HL-60/S4 treated with phorbol 12-myristate 13-acetate at 8.2 ng/mL for 4 days and 3 days (cell line): ENCODE data around the gene CYP1A1.
"Not testable (repeated sequence)": the region's sequence is repeated elsewhere in the genome, so short reads cannot be mapped to it uniquely, and the experiment has no call there.

Source experiments
- in situ Hi-C: fragments of 300-500 bp; cut with MboI; formaldehyde crosslinking; loops from 2 replicates; pipeline ENCODE4 v1.15.0; 2022; ENCODE audit warnings: low sequenced_read_pairs

CYP1A1 gene

DNA sequence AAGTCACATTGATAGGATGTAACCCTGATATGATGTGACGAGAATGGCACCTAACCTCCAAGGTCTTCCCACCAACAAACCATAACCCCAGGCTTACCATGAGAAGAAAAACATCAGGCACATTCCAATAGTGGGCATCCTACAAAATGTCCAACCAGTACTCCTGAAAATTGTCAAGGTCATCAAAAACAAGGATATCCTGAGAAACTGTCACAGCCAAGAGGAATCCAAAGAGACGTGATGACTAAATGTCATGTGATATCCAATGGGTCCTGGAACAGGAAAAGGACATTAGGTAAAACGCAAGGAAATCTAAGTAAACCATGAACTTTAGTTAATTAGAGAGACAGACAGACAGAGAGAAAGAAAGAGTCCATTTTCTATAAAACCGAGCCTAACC is 21.1 kb upstream of the CYP1A1 start:
- in situ Hi-C loops: no loop called here

DNA sequence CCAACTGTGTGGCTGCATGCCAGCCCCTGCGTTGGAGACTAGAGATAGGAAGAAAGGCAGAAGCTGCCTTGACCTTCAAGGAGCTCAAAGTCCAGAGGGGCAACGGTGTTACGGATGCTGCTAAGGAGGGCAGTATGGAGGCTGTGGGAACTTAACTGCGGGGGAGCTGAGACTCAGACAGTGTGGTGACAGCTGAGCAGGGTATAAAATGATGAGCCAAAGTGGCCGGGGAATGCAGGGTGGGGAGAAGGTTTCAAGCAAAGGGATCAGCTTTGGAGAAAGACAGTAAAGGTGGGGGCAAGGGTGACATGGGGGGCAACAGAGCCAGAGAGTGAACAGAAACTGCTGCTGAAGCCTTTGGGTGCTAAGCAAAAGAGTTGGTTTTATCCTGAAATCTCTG is 17.1 kb upstream of the CYP1A1 start:
- in situ Hi-C loops: no loop called here

DNA sequence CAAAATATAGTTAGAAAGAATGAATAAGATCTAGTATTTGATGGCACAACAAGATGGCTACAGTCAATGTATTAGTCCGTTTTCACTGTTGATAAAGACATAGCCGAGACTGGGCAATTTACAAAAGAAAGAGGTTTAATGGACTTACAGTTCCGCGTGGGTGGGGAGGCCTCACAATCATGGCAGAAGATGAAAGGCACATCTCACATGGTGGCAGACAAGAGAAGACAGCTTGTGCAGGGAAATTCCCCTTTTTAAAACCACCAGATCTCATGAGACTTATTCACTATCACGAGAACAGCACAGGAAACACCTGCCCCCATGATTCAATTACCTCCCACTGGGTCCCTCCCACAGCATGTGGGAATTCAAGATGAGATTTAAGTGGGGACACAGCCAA is 12.9 kb upstream of the CYP1A1 start:
- in situ Hi-C loops: not testable (repeated sequence)

DNA sequence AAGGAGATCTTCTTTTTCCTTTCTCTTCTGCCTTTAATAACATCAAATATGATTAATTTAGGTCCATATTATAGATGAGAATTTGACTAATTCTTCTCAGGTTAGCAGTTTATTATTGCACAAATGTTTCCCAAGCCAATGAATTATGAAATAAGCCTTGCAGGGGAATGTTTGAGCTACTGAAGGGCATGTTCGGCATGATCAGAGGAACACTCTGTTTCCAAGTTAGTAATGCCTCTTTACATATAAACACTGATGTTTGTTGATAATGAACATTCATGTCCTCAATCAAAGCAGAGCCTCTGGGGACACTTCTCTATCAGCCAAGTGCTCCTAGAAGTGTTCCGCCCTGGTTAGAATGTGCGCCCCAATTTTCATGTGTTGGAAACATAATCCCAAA is 10.0 kb upstream of the CYP1A1 start:
- in situ Hi-C loops: no loop called here

DNA sequence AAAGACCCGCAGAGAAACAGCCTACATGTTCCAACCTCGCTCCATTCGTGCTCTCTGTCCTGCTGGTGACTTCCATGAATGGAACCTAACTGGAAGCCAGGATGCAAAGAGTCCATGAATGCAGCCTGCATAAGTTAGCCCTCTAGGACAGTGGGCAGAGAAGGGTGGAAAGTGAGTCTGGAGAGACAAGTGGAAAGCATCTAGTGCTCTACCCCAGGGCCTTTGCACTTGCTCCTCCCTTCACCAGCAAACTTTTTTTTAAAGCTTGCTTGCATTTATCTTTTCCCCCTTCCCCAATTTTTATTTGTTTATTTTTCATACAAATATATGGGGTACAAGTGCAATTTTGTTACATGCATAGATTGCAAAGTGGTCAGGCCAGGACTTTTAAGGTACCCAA is 7.9 kb upstream of the CYP1A1 start:
- in situ Hi-C loops: no loop called here

DNA sequence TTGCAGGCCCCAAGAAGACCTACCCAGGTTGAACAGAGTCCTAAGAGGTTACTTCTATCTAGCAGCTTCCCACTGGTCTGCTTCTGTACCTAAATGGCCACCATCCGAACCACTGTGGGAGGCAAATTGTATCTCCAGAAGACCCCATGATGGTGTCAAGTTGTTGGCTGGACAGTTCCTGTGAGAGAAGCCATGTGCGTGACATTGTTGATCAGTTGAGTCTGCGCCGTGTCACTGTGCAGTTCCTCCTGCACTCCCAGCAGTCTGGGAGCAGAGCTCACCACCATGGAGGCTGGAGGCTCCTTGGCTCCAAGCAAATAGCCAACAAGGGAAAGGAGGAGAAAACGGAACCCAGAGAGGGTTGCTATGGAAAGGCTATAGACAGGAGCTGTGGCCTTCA is 7.5 kb upstream of the CYP1A1 start:
- in situ Hi-C loops: no loop called here

DNA sequence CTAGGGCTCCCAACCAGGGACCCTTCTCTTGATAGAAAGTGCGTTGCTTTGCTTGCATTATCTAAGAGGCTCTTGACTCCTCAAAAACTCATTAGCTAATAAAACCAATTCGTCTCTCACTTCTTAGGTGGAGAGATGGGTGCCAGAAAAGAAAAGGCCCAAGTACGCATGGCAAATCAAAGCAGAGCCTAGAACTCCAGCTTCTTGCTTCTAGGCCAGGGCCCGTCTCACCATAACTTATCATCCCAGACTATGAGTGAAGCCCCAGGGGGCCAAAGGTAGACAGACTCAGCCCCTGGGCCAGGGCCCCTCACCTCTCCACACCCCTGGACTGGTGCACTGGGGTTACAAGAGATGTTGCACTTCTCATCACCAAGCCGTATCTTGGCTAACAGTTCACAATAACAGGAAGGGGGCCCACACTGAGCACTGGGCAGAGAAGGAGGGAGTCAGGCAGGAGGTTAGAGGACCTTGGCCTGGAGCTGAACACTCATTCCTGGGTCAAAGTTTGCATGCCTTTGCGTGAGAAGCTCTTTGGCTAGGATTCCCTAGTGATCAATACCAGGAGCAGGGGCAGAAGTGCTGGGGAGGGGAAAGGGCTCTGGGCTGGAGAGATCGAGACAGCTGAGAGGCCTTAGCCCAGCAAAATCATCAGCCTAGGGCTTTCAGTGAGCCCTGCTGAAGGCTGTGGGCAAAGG is 5.4 kb upstream of the CYP1A1 start:
- in situ Hi-C loops: no loop called here

DNA sequence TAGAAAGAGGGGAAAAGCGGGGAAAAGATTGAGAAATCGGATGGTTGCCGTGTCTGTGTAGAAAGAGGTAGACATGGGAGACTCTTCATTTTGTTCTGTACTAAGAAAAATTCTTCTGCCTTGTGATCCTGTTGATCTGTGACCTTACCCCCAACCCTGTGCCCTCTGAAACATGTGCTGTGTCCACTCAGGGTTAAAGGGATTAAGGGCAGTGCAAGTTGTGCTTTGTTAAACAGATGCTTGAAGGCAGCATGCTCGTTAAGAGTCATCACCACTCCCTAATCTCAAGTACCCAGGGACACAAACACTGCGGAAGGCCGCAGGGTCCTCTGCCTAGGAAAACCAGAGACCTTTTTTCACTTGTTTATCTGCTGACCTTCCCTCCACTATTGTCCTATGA is 4.0 kb upstream of the CYP1A1 start:
- in situ Hi-C loops: not testable (repeated sequence)

DNA sequence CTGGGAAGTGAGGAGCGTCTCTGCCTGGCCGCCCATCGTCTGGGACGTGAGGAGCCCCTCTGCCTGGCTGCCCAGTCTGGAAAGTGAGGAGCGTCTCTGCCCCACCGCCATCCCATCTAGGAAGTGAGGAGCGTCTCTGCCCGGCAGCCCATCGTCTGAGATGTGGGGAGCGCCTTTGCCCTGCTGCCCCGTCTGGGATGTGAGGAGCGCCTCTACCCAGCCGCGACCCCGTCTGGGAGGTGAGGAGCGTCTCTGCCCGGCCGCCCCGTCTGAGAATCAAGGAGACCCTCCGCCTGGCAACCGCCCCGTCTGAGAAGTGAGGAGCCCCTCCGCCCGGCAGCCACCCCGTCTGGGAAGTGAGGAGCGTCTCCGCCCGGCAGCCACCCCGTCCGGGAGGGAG is 3.4 kb upstream of the CYP1A1 start:
- in situ Hi-C loops: not testable (repeated sequence)

DNA sequence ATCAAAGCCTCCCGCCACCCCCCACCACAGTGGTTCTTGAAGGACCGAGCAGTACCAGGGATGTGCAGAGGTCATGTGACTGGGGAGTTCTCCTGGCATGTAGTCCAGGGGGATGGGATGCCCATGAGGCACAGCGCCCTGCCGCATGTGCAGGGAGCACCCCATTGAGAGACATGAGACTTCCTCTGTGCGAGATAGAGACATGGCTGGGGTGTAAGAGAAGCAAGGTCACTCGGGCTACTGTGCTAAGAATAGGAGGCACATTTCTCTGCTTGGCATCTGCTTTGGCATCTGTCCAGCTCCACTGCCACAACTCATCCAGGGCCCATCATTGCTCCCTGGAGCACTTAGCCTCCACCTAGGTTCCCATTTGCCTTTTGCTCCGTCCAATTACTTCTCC is 2.4 kb upstream of the CYP1A1 start:
- in situ Hi-C loops: no loop called here

DNA sequence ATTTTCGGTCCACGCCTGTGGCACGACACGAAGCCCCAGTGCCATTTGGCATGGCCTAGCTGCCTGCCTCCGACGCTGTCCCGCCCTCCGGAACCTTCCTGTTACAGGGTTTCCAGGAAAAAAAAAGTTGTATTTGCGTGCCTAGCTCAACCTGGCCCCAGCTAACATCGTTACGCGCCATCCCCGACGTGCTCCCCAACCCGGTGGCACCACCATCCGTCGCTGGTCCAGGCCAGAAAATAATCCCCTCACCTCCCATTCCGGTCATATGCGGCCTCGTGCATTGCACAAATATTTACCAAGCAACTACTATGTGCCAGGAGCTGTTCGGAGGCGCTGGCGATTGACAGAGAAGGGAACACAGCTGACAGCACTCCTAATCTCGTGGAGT is 1.4 kb upstream of the CYP1A1 start:
- in situ Hi-C loops: no loop called here

DNA sequence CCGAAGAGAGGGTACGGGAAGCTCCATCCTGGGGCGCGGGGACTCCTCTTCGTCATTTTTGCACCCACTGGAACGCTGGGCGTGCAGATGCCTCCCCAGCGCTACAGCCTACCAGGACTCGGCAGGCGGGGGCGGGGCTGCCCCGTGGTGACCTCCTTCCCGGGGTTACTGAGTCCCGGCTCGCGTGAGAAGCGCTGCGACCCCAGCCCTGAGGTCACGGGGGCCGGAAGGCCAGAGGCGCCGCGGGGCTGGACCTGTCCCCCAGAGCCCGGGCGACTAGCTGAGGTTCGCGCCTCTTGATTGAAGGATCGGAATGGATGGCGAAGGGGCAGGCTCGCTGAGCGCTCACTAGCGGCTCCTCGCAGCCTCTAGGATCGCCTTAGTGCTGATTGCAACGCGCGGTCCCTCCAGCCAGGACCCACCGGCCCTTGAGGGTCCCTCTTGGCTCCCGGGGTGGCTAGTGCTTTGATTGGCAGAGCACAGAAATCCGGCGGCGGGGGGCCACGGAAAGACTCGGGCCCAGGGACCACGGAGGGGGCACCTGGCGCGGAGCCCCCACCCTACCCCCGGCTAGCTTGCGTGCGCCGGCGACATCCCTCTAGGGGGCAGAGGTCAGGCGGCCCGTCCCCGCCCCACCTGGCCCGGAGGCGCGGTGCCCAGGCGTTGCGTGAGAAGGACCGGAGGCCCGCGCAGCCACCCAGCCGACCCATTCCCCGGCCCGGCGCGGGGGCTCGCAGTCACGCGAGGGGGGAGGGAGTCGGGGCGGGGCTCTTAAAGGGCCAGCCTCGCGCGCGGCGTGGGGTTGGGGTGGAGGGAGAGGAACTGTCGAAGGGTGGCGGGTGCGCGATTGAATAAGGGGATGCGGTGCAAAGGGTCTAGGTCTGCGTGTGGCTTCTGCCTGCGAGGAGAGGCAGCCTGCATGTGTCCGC is 781 bp upstream of the CYP1A1 start:
- in situ Hi-C loops: no loop called here

DNA sequence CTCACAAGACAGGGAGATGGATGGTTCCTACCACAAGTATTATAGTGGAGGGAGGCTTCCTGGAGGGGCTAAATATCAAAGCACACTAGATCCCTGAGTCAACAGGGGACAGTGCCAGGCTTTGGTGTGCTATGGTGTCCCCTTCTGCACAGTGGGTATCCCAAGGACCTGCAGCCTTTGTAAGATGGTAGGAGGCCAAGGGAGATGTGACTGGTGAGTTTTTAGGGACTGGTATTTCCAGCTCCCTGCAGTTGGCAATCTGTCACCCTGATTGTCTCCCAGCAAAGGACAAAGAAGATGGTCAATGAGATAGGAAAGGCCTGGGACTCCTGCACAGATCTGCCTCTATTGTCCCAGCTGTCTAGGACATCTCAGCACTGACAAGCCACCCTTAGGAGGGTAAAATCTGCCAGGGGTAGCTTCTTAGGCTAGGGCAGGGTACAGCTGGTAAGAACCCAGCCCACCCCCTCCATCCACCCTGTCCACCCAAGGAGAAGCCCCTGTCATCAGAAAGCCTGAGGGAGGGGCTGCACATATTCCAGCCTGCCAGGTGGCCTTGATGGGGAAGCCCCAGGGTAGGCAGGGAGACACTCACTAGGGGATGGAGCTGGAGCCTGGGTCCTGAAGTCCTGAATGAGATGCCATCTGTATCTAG is 631 bp downstream of the CYP1A1 start:
- in situ Hi-C loops: no loop called here

DNA sequence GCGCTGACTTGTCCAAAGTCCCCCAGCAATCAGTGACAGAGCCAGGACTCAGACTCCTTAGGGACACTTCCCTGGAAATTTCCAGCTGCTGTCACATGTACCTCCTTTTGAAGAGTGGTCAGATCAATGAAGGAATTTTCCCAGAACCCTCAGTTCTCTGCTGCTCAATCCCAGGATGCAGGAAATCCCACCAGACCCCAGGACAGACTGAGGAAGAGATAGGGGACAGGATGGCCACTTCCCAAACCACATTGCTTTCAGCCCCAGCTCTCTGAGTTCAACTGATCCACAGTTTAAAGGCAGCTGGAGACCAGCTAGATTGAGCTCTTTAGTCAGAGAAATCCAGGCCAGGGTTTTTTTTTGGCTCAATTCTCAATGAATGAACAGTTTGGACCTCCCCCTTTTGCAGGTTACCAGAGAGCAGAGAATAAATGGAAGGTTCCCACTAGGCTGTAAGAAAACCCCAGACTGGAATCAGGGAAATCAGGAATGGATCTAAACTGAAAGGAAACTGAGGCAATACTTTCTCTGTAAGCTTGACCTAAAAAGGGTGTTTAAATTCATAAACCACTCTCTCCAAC is 1.5 kb downstream of the CYP1A1 start:
- in situ Hi-C loops: no loop called here

DNA sequence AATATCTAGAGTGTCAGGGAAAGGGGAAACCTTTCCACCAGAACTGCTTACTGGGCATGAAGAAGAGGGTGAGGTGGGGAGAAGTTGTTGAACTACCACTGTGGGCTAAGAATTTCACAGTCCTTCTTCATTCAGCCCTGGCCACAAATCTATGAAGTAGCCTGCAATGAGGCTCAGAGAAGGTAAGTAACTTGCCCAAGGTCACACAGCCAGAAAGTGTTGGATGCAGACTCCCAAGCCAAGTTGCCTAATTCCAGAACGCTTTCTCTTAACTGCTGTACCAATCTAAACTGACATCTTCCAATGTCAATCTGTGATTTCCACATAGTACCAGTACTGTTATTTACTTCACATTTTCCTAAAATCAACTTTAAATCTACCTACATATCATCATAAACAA is 2.1 kb downstream of the CYP1A1 start:
- in situ Hi-C loops: no loop called here

DNA sequence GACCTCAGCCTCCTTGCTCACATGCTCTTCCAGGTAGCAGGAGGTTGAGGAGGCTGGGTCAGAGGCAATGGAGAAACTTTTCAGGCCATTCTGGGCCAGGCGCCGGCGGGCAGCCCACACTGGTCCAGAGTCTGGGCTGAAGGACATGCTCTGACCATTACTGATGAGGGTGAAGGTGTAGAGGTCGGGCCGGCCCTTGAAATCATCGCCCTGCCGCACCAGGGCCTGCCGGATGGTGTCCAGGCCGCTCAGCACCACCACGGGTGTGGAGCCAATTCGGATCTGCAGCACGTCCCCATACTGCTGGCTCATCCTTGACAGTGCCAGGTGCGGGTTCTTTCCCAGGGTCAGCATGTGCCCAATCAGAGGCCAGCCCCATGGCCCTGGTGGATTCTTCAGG is 2.7 kb downstream of the CYP1A1 start:
- in situ Hi-C loops: no loop called here

DNA sequence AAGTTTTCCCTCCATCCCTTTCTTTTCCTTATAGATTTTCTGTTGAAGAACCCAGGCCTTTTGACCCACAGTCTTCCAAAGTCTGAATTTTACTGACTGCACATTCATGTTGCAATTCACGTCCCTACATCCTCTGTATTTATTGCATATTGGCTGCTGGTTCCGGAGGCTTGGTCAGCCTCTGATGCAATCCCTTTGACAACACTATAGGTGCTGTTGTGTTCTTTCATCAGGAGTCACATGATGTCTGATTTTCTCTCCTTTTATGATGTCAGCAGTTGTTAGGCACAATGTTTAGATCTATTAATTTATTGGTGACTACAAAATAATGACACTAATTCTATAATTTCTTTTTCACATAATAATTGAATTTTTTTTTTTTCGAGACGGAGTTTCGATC is 8.7 kb downstream of the CYP1A1 start:
- in situ Hi-C loops: no loop called here

DNA sequence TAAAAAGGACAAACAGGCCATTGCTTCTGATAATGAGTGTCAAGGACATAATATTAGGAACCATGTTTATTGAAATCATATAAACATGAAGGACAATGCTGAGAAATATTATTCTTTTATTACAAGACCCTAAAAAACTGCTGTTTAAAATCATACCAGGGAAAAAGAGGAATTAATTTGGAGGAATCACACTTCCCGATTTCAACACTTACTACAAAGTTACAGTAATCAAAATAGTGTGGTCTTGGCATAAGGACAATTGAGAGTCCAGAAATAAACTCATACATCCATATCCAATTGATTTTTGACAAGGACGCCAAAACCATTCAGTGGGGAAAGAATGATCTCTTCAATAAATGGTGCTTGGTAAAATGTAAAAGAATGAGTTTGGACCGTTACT is 13.0 kb downstream of the CYP1A1 start:
- in situ Hi-C loops: no loop called here

DNA sequence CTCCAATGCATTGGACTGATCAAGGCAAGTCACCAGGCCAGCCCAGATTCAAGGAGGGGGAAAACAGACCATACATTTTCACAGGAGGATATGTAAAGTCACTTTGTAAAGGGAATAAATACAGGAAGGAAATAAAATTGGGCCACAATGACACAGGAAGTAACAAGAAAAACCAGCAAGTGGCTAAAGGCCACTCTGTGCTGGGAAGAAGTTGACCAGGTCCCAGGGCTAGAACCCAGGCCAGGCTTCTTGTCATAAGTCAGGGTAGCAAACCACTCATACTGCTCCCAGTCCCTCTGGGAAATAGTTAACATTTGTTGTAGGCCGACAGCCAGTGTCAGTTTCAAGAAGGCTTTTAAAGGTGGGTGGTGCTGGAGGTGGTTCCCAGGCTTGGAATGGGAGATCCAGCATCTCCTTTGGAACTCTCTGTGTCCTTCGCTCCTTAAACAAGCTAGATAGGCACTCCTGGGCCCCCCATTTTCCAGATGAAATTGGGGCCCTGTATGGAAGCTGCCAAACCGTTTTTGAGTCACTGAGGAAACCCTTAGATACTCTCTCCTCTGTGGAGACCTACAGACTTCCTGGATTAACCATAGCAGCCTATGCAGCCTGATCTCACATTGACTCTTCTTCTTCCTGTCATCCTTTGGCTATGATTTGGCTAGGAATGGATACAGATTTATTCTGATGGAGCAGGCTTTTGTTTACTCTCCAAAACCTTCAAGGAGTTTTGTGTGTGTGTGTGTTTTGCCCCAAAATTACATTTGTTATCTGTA is 14.8 kb downstream of the CYP1A1 start:
- in situ Hi-C loops: no loop called here

DNA sequence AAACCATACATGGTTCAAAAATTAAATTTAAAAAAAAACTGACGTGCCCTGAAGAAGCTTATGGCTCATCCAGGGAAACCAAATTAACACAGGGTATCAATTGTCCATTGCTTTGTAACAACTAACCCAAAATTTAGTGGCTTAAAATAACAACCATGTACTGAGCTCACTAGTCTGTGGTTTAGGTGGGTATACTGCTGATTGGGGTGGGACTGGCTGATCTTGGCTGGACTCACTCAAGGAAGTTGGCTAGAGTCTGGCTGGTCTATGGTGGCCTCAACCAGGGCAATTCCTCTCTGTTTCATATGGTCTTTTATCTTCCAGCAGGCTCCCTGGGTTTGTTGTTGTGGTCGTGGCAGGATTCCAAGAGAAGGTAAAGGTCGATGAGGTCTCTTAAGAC is 15.4 kb downstream of the CYP1A1 start:
- in situ Hi-C loops: no loop called here

DNA sequence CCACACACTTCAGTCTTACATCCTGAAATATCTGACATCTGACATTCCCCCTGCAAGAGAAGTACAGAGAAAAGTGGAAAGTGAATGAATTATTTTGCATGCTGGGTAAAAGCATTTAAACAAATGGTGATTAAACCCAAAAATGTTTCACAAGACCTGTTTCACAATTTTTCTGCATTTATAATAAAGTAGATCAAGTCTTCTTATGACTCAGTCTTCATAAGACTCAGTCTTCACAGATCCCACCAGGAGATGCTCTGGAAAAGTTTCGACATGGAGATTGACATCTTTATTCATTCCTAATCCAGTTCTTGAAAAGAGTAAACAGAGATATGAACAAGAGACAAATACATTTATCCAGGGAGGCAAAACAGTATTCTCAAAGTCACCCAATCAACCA is 16.3 kb downstream of the CYP1A1 start:
- in situ Hi-C loops: no loop called here
